Measurements from ENCODE around the gene RTN4R. TPM values are rescaled to one million over a fixed set of nuclear protein-coding genes. Genes with fewer than 3 reads are reported as not detected.
"Not testable (repeated sequence)": the region's sequence is repeated elsewhere in the genome, so short reads cannot be mapped to it uniquely, and the experiment has no call there.

RTN4R gene
- total RNA-seq, 2 experiments from 2014 or later, result 3.1 to 4.0 TPM

GRCh38 chr22:20310773-20311172, 42.7 kb upstream of the RTN4R start:
- H3K4me1 Mint-ChIP-seq; CTCF ChIA-PET; H3K27me3 Mint-ChIP-seq; DNase-seq; H3K4me3 Mint-ChIP-seq; H3K9me3 Mint-ChIP-seq; POLR2A ChIA-PET; H3K36me3 Mint-ChIP-seq (ENCODE audit: low read depth): not testable (repeated sequence)
- H3K27ac Mint-ChIP-seq, result peak overlapping the region; percentile 31

- H3K4me1 Mint-ChIP-seq; H3K27ac Mint-ChIP-seq; H3K4me3 Mint-ChIP-seq; POLR2A ChIA-PET; H3K36me3 Mint-ChIP-seq (ENCODE audit: low read depth); H3K9me3 Mint-ChIP-seq; DNase-seq; CTCF ChIA-PET; H3K27me3 Mint-ChIP-seq: not testable (repeated sequence)
These were observed 42.1 kb upstream of the RTN4R start for GRCh38 chr22:20310180-20310579.

GRCh38 chr22:20308806-20309650, 40.9 kb upstream of the RTN4R start:
- CTCF ChIA-PET; H3K4me3 Mint-ChIP-seq; POLR2A ChIA-PET; H3K9me3 Mint-ChIP-seq; H3K27ac Mint-ChIP-seq; H3K4me1 Mint-ChIP-seq; H3K36me3 Mint-ChIP-seq (ENCODE audit: low read depth); H3K27me3 Mint-ChIP-seq; DNase-seq: not testable (repeated sequence)

GRCh38 chr22:20307448-20308447, 39.6 kb upstream of the RTN4R start:
- POLR2A ChIA-PET; H3K4me1 Mint-ChIP-seq; DNase-seq; H3K9me3 Mint-ChIP-seq; H3K27me3 Mint-ChIP-seq; CTCF ChIA-PET; H3K36me3 Mint-ChIP-seq (ENCODE audit: low read depth); H3K4me3 Mint-ChIP-seq: not testable (repeated sequence)
- peak overlapping the region; percentile 19 for H3K27ac Mint-ChIP-seq

- CTCF ChIA-PET, result interaction anchor here (1.0 to 1.6 kb wide), 2 partner anchors 9 to 10 kb away, joined by 3 to 4 read pairs; no protein-coding TSS in a partner anchor
- H3K4me3 Mint-ChIP-seq; H3K9me3 Mint-ChIP-seq; DNase-seq; H3K36me3 Mint-ChIP-seq (ENCODE audit: low read depth); POLR2A ChIA-PET; H3K27me3 Mint-ChIP-seq; H3K4me1 Mint-ChIP-seq: not testable (repeated sequence)
- peak overlapping the region; percentile 19 for H3K27ac Mint-ChIP-seq
These were observed 38.7 kb upstream of the RTN4R start for GRCh38 chr22:20306646-20307447.

- no peak overlapping the region for H3K4me3 Mint-ChIP-seq
- ChIA-PET POLR2A (no interaction called here), CTCF (interaction anchor here (0.6 to 1.6 kb wide), 5 partner anchors 9 to 247 kb away, joined by 3 to 4 read pairs (median 3); no protein-coding TSS in a partner anchor)
- no peaks in the 10 kb centered on the region for H3K36me3 Mint-ChIP-seq (ENCODE audit: low read depth)
- no peaks in the 10 kb centered on the region for H3K9me3 Mint-ChIP-seq
- peak overlapping the region; percentile 31 for H3K27ac Mint-ChIP-seq
- H3K4me1 Mint-ChIP-seq, result peaks cover 3% of the 10 kb centered on the region
- H3K27me3 Mint-ChIP-seq, result peaks cover 11% of the 10 kb centered on the region
- DNase-seq, result no peak
These were observed 38.0 kb upstream of the RTN4R start for GRCh38 chr22:20305894-20306645.

- DNase-seq; H3K4me1 Mint-ChIP-seq; POLR2A ChIA-PET; H3K27ac Mint-ChIP-seq; H3K36me3 Mint-ChIP-seq (ENCODE audit: low read depth); H3K9me3 Mint-ChIP-seq; H3K4me3 Mint-ChIP-seq: not testable (repeated sequence)
- CTCF ChIA-PET, result interaction anchor here (0.6 to 1.6 kb wide), 4 partner anchors 10 to 246 kb away, joined by 3 to 4 read pairs (median 3); no protein-coding TSS in a partner anchor
- H3K27me3 Mint-ChIP-seq, result peaks cover 17% of the 10 kb centered on the region
These were observed 37.2 kb upstream of the RTN4R start for GRCh38 chr22:20305230-20305893.

GRCh38 chr22:20304646-20305045, 36.5 kb upstream of the RTN4R start:
- peaks cover 17% of the 10 kb centered on the region for H3K27me3 Mint-ChIP-seq
- POLR2A ChIA-PET, result no interaction called here
- H3K9me3 Mint-ChIP-seq, result no peaks in the 10 kb centered on the region
- CTCF ChIA-PET, result interaction anchor here (1.2 kb wide), 1 partner anchor 9 kb away, joined by 3 read pairs; no protein-coding TSS in a partner anchor
- no peak overlapping the region for H3K4me3 Mint-ChIP-seq
- no peak for DNase-seq
- no peak overlapping the region for H3K27ac Mint-ChIP-seq
- no peaks in the 10 kb centered on the region for H3K36me3 Mint-ChIP-seq (ENCODE audit: low read depth)
- peaks cover 10% of the 10 kb centered on the region for H3K4me1 Mint-ChIP-seq

GRCh38 chr22:20303229-20303534, 35.1 kb upstream of the RTN4R start:
- H3K27me3 Mint-ChIP-seq, result peaks cover 17% of the 10 kb centered on the region
- CTCF ChIA-PET, result not testable (repeated sequence)

GRCh38 chr22:20302438-20303228, 34.5 kb upstream of the RTN4R start:
- no peak overlapping the region for H3K27ac Mint-ChIP-seq
- peaks cover 18% of the 10 kb centered on the region for H3K4me1 Mint-ChIP-seq
- CTCF ChIA-PET, result no interaction called here
- peaks cover 20% of the 10 kb centered on the region for H3K27me3 Mint-ChIP-seq
- POLR2A ChIA-PET, result no interaction called here
- DNase-seq, result no peak
- H3K4me3 Mint-ChIP-seq, result no peak overlapping the region
- H3K9me3 Mint-ChIP-seq, result no peaks in the 10 kb centered on the region
- H3K36me3 Mint-ChIP-seq (ENCODE audit: low read depth), result no peaks in the 10 kb centered on the region

More at GRCh38 chr22:20303229-20303534, 35.1 kb upstream of the RTN4R start:
- H3K4me1 Mint-ChIP-seq, result peaks cover 15% of the 10 kb centered on the region
- H3K36me3 Mint-ChIP-seq (ENCODE audit: low read depth); POLR2A ChIA-PET; H3K9me3 Mint-ChIP-seq; H3K4me3 Mint-ChIP-seq; H3K27ac Mint-ChIP-seq; DNase-seq: not testable (repeated sequence)

- DNase-seq, result no peak
- ChIA-PET CTCF (no interaction called here), POLR2A (no interaction called here)
- no peaks in the 10 kb centered on the region for H3K36me3 Mint-ChIP-seq (ENCODE audit: low read depth)
- H3K27ac Mint-ChIP-seq, result no peak overlapping the region
- H3K9me3 Mint-ChIP-seq, result no peaks in the 10 kb centered on the region
- peaks cover 20% of the 10 kb centered on the region for H3K27me3 Mint-ChIP-seq
- peaks cover 18% of the 10 kb centered on the region for H3K4me1 Mint-ChIP-seq
- H3K4me3 Mint-ChIP-seq, result peak overlapping the region; percentile 54
These were observed 31.6 kb upstream of the RTN4R start for GRCh38 chr22:20299746-20300136.

All from activated CD4-positive, alpha-beta T cell treated with anti-CD3 and anti-CD28 coated beads, Interleukin-2, amount 10 ng/mL, durations not matched to agents 7 days and 5 days (primary cell).